ENCODE data around the gene GALNT7.
A peak's percentile ranks its signal among the peaks of the same experiment; 100 is the strongest.

- TF ChIP-seq SIN3A (IDR thresholded peaks at IDR 0.05; ENCODE audit: borderline replicate concordance, insufficient read depth, low read depth, low read length) = peak; percentile 43; the same call in 1 of the 2 replicates
- TF ChIP-seq REST (IDR thresholded peaks at IDR 0.05; ENCODE audit: insufficient read depth in 1 of 2, low read depth in 2 of 2, low read length in 1 of 2) = no peak
- no peak for TF ChIP-seq CTCF (IDR thresholded peaks at IDR 0.05)
- peak; percentile 62 for TF ChIP-seq POLR2AphosphoS5 (IDR thresholded peaks at IDR 0.05; ENCODE audit: low read depth, low read length)
These were observed 166.5 kb downstream of the GALNT7 start for GRCh38 chr4:173334891-173335752.
